ENCODE measurements around the gene P2RY13.

GRCh38 chr3:151307583-151308488 is 21.5 kb downstream of the P2RY13 start:
- no peak for TF ChIP-seq CTCF (IDR thresholded peaks at IDR 0.05)
- TF ChIP-seq EP300 (IDR thresholded peaks at IDR 0.05): no peak

Data from tibial nerve (tissue), 4 donors.